ENCODE results near the gene TTC39A.

- TF ChIP-seq POLR2A (IDR thresholded peaks at IDR 0.05) (no peak), CTCF (IDR thresholded peaks at IDR 0.05) (no peak)
Observed at GRCh38 chr1:51263147-51263877, 67.0 kb downstream of the TTC39A start.

Measured in uterus (tissue), 2 donors.